Mesothelial cell of epicardium (in vitro differentiated cells): ENCODE data around the gene SYT14. TPM values are rescaled to one million over a fixed set of nuclear protein-coding genes. Genes with fewer than 3 reads are reported as not detected.

Experiments used
- DNase-seq, 2 experiments: peaks; one replicate each; pipeline ENCODE4 v3.0.0; 2021; ENCODE audit warnings: low spot score in 2 of 2; ENCODE audit not compliant: unreplicated experiment in 2 of 2
- H3K27ac Mint-ChIP-seq: 2 replicates; pipeline ENCODE4 v1.8.0; 2021; ENCODE audit warnings: mixed read lengths
- H3K27me3 Mint-ChIP-seq: 2 replicates; pipeline ENCODE4 v1.8.0; 2021; ENCODE audit warnings: low read depth, mixed read lengths
- H3K36me3 Mint-ChIP-seq: 2 replicates; pipeline ENCODE4 v1.8.0; 2021; ENCODE audit warnings: mixed read lengths
- H3K4me1 Mint-ChIP-seq: 2 replicates; pipeline ENCODE4 v1.8.0; 2021; ENCODE audit warnings: mixed read lengths
- H3K4me3 Mint-ChIP-seq: 2 replicates; pipeline ENCODE4 v1.8.0; 2021; ENCODE audit warnings: mild to moderate bottlenecking, moderate library complexity, mixed read lengths
- H3K9me3 Mint-ChIP-seq: 2 replicates; pipeline ENCODE4 v1.8.0; 2021; ENCODE audit warnings: mixed read lengths
- CTCF ChIP-seq: fragments of 200-600 bp; sonication (generic); IDR thresholded peaks from one replicate; pipeline ENCODE4 v1.5.0; 2021; ENCODE audit warnings: antibody characterized with exemption; ENCODE audit not compliant: unreplicated experiment
- total RNA-seq: library from RNA; stranded (reverse); gene quantifications from 3 replicates; pipeline ENCODE4 v1.2.1, GENCODE V29; 2021

The SYT14 gene
- total RNA-seq, 1 donor from 2014 or later, result 1.1 TPM

- DNase-seq, result no peak
- Mint-ChIP-seq H3K4me3 (no peak overlapping the region), H3K36me3 (peaks cover 8% of the 10 kb centered on the region), H3K27ac (no peak overlapping the region), H3K4me1 (no peaks in the 10 kb centered on the region), H3K9me3 (no peaks in the 10 kb centered on the region), H3K27me3 (peaks cover 9% of the 10 kb centered on the region)
- no peak for TF ChIP-seq CTCF
Observed at GRCh38 chr1:210198840-210199239, 260.8 kb downstream of the SYT14 start.

- Mint-ChIP-seq H3K27me3 (peaks cover 10% of the 10 kb centered on the region), H3K9me3 (no peaks in the 10 kb centered on the region)
- no peak for DNase-seq
Observed at GRCh38 chr1:210200124-210200736, 262.2 kb downstream of the SYT14 start.

GRCh38 chr1:210201681-210202080 lies 263.7 kb downstream of the SYT14 start:
- H3K36me3 Mint-ChIP-seq, result no peaks in the 10 kb centered on the region
- no peak overlapping the region for H3K27ac Mint-ChIP-seq
- no peak overlapping the region for H3K4me3 Mint-ChIP-seq
- no peak for TF ChIP-seq CTCF
- no peaks in the 10 kb centered on the region for H3K4me1 Mint-ChIP-seq
- DNase-seq, result no peak
- peaks cover 12% of the 10 kb centered on the region for H3K27me3 Mint-ChIP-seq
- H3K9me3 Mint-ChIP-seq, result no peaks in the 10 kb centered on the region

More at GRCh38 chr1:210200124-210200736, 262.2 kb downstream of the SYT14 start:
- Mint-ChIP-seq H3K4me1 (no peaks in the 10 kb centered on the region), H3K36me3 (peaks cover 8% of the 10 kb centered on the region), H3K27ac (no peak overlapping the region), H3K4me3 (no peak overlapping the region)
- no peak for TF ChIP-seq CTCF

- no peaks in the 10 kb centered on the region for H3K36me3 Mint-ChIP-seq
- no peak overlapping the region for H3K27ac Mint-ChIP-seq
Observed at GRCh38 chr1:210207597-210208450, 269.8 kb downstream of the SYT14 start.

GRCh38 chr1:210213335-210213734 lies 275.3 kb downstream of the SYT14 start:
- Mint-ChIP-seq H3K27me3 (no peaks in the 10 kb centered on the region), H3K9me3 (peaks cover 5% of the 10 kb centered on the region), H3K27ac (no peak overlapping the region), H3K4me1 (no peaks in the 10 kb centered on the region), H3K36me3 (no peaks in the 10 kb centered on the region), H3K4me3 (no peak overlapping the region)
- DNase-seq, result no peak
- no peak for TF ChIP-seq CTCF

More at GRCh38 chr1:210207597-210208450, 269.8 kb downstream of the SYT14 start:
- DNase-seq, result no peak
- Mint-ChIP-seq H3K9me3 (peaks cover 5% of the 10 kb centered on the region), H3K27me3 (peaks cover 8% of the 10 kb centered on the region), H3K4me1 (no peaks in the 10 kb centered on the region), H3K4me3 (no peak overlapping the region)
- no peak for TF ChIP-seq CTCF
